Measurements from ENCODE around the gene NSL1. TPM values are rescaled to one million over a fixed set of nuclear protein-coding genes. Genes with fewer than 3 reads are reported as not detected.

Gene NSL1
- total and polyA plus RNA-seq, 7 donors: 12.0 to 50.4 (median 26.0) TPM

- no peaks in the 10 kb centered on the region for H3K9me3 ChIP-seq
- DNase-seq: no peak
- H3K27ac ChIP-seq: no peak overlapping the region
- 80 to 83% methylated on average over 9 of the region's 9 CpGs for WGBS, 2 donors
- no peak overlapping the region for H3K4me3 ChIP-seq
- intact Hi-C loops (cut with DNase I): no loop called here
- no peaks in the 10 kb centered on the region for H3K36me3 ChIP-seq
- peaks cover 0 to 21% (median 18%) of the 10 kb centered on the region in 4 donors for H3K4me1 ChIP-seq
- H3K27me3 ChIP-seq: no peaks in the 10 kb centered on the region
- TF ChIP-seq, protein P1, sequence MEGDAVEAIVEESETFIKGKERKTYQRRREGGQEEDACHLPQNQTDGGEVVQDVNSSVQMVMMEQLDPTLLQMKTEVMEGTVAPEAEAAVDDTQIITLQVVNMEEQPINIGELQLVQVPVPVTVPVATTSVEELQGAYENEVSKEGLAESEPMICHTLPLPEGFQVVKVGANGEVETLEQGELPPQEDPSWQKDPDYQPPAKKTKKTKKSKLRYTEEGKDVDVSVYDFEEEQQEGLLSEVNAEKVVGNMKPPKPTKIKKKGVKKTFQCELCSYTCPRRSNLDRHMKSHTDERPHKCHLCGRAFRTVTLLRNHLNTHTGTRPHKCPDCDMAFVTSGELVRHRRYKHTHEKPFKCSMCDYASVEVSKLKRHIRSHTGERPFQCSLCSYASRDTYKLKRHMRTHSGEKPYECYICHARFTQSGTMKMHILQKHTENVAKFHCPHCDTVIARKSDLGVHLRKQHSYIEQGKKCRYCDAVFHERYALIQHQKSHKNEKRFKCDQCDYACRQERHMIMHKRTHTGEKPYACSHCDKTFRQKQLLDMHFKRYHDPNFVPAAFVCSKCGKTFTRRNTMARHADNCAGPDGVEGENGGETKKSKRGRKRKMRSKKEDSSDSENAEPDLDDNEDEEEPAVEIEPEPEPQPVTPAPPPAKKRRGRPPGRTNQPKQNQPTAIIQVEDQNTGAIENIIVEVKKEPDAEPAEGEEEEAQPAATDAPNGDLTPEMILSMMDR (IDR thresholded peaks at IDR 0.05): no peak
- TF ChIP-seq POLR2A (IDR thresholded peaks at IDR 0.05) (no peak), EP300 (IDR thresholded peaks at IDR 0.05) (no peak), POLR2AphosphoS5 (IDR thresholded peaks at IDR 0.05) (no peak)
Observed at GRCh38 chr1:212703991-212704564, 87.5 kb downstream of the NSL1 start.

- H3K27me3 ChIP-seq: no peaks in the 10 kb centered on the region
- H3K27ac ChIP-seq: no peak overlapping the region
- no peak overlapping the region for H3K4me3 ChIP-seq
- H3K36me3 ChIP-seq: no peaks in the 10 kb centered on the region
- peaks cover 0 to 30% (median 24%) of the 10 kb centered on the region in 4 donors for H3K4me1 ChIP-seq
- TF ChIP-seq POLR2AphosphoS5 (IDR thresholded peaks at IDR 0.05) (no peak), EP300 (IDR thresholded peaks at IDR 0.05) (no peak), POLR2A (IDR thresholded peaks at IDR 0.05) (no peak)
- TF ChIP-seq, protein P1 (IDR thresholded peaks at IDR 0.05): no peak
- 15 to 73% methylated on average over 1 of the region's 1 CpG for WGBS, 2 donors
- DNase-seq: no peak
- H3K9me3 ChIP-seq: no peaks in the 10 kb centered on the region
- intact Hi-C loops (cut with DNase I): no loop called here
Observed at GRCh38 chr1:212702672-212703071, 88.9 kb downstream of the NSL1 start.

DNA sequence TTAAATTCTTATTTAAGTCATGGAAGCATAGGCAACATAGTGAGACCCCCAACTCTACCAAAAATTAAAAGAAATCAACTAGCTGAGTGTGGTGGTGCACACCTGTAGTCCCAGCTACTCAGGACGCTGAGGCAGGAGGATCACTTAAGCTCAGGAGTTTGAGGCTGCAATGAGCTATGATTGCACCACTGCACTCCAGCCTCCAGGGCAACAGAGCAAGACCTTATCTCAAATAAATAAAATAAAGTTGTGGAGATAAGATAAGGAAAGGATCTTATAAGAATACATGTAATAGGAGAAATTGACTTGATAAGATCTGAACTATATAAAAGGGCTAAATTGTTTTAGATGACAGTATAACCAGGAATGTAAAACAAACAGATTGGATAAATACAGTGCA lies 89.7 kb downstream of the NSL1 start:
- Histone ChIP-seq H3K4me1 (peaks cover 0 to 30% (median 24%) of the 10 kb centered on the region in 4 donors), H3K36me3 (no peaks in the 10 kb centered on the region), H3K27ac (no peak overlapping the region), H3K9me3 (no peaks in the 10 kb centered on the region), H3K4me3 (no peak overlapping the region), H3K27me3 (no peaks in the 10 kb centered on the region)
- DNase-seq: no peak
- TF ChIP-seq EP300 (IDR thresholded peaks at IDR 0.05) (no peak), POLR2A (IDR thresholded peaks at IDR 0.05) (no peak), POLR2AphosphoS5 (IDR thresholded peaks at IDR 0.05) (no peak)
- TF ChIP-seq, protein P1 (IDR thresholded peaks at IDR 0.05): no peak
- 18 to 59% methylated on average over 1 of the region's 1 CpG for WGBS, 2 donors
- intact Hi-C loops (cut with DNase I): loop anchor here (2.0 kb wide), 1 partner anchor 37 kb away; no protein-coding TSS in a partner anchor

DNA sequence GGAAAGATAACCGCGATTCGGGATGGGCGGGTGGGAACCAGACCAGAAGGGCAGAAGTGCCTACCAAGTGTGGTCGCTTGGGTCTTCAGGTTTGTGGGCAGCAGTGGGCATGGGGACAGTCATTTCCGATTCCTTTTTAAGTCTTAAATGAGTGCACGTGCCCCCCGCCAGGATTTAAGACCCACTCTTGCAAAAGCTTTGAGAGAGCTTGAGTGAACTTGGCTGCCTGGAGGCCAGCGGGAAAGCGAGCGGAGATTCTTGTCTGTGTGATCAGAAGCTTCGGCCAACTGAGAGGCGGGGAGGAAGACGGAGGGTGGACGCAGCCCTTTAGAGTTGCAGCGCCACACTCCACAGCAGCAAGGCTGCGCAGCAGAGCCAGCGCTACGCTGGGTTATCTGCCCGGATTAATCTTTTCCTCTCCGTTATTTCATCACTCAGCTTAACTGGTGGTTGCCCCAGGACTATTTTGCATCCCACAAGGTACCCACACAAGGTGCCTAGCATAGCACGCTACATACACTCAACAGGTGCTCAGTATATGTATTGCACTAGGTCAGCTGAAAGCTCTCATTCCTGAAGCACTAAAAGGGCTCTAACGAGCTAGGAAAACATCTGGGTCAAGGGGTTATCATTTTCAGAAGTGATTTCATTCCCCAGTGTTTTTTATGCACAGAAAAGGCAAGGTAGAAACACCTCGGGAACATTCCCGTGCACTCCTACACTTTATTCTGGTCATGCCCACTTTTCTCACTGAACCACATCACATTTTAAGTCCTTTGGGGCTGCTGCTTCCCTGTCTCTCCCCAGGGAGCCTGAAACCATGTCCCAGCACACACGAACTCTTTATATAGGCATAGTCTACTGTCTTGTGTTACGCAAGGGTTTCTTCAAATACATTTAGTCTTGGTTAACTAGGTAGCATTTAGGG lies 90.4 kb downstream of the NSL1 start:
- H3K4me3 ChIP-seq: peak overlapping the region; percentile 45 to 65 (median 55)
- H3K4me1 ChIP-seq: peaks cover 0 to 30% (median 24%) of the 10 kb centered on the region in 4 donors
- TF ChIP-seq POLR2A (IDR thresholded peaks at IDR 0.05) (no peak), EP300 (IDR thresholded peaks at IDR 0.05) (no peak), POLR2AphosphoS5 (IDR thresholded peaks at IDR 0.05) (no peak)
- TF ChIP-seq, protein P1 (IDR thresholded peaks at IDR 0.05): no peak
- no peaks in the 10 kb centered on the region for H3K36me3 ChIP-seq
- WGBS, 2 donors: 7 to 9% methylated on average over 27 of the region's 27 CpGs
- H3K27me3 ChIP-seq: no peaks in the 10 kb centered on the region
- intact Hi-C loops (cut with DNase I): loop anchor here (2.0 kb wide), 1 partner anchor 36 kb away; no protein-coding TSS in a partner anchor
- DNase-seq: peak; percentile 83
- H3K27ac ChIP-seq: peak overlapping the region; percentile 60 to 75 (median 72)
- no peaks in the 10 kb centered on the region for H3K9me3 ChIP-seq
